ENCODE data around the gene EYS. TPM values are rescaled to one million over a fixed set of nuclear protein-coding genes. Genes with fewer than 3 reads are reported as not detected.

EYS gene
- total RNA-seq, 1 experiment from 2014 or later = not detected

DNA sequence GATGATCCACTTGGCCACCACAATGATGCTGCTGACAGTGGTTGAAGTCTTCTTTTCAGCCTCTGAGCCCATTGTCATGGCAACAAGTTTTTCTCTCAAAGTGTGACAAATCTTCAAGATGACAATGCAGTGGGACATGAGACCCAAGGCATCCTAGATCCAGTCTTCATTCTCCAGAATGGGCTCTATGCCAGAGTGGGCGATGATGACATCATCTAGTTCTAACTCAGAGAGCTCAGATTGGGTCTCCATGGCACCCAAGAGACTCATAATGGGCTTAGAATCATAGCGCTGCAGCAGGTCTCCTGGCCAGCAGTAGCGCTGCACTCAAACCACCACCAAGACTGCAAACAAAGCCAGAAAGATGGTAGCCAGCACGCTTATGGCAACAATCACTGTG lies 973.6 kb downstream of the EYS start:
- no peak for DNase-seq (ENCODE audit: low read depth, low spot score)
- Histone ChIP-seq H3K4me1 (ENCODE audit: control insufficient read depth in 1 of 2, insufficient read depth in 2 of 2, low read length in 2 of 2) (no peaks in the 10 kb centered on the region), H3K9me3 (ENCODE audit: control insufficient read depth in 1 of 2, insufficient read depth in 1 of 2, low read depth in 1 of 2, low read length in 2 of 2) (peaks cover 10 to 27% of the 10 kb centered on the region in 2 experiments; a peak in 2 of 4 replicates), H3K4me3 (replicated peaks in 1 of 2; ENCODE audit: low read depth in 1 of 2, low read length in 2 of 2) (no peak overlapping the region), H3K27me3 (ENCODE audit: insufficient read depth, low read length) (no peaks in the 10 kb centered on the region), H3K9ac (ENCODE audit: low read length) (no peak overlapping the region), H2AFZ (ENCODE audit: low read depth, low read length, poor library complexity, severe bottlenecking) (no peak overlapping the region), H3K4me2 (ENCODE audit: low read length) (no peak overlapping the region), H4K20me1 (ENCODE audit: insufficient read depth) (no peaks in the 10 kb centered on the region), H3K79me2 (ENCODE audit: insufficient read depth, low read length) (no peaks in the 10 kb centered on the region), H3K27ac (ENCODE audit: low read depth, low read length) (no peak overlapping the region), H3K9me2 (ENCODE audit: insufficient read depth) (no peaks in the 10 kb centered on the region), H3K36me3 (ENCODE audit: control insufficient read depth in 1 of 2, insufficient read depth in 2 of 2, low read length in 2 of 2) (no peaks in the 10 kb centered on the region)
- intact Hi-C loops (cut with micrococcal nuclease) = no loop called here
- RAD21 ChIA-PET (ENCODE audit: low non-redundant PET in 1 of 2, low total read pairs in 2 of 2, uncharacterized antibody in 2 of 2, unreplicated experiment in 2 of 2) = no interaction called here
- no peak for ATAC-seq
- POLR2A ChIA-PET = no interaction called here
- TF ChIP-seq RAD21 (IDR thresholded peaks at IDR 0.05; ENCODE audit: low read depth) (no peak), FOSL1 (IDR thresholded peaks at IDR 0.05; ENCODE audit: low read depth) (no peak), CBX3 (IDR thresholded peaks at IDR 0.05; ENCODE audit: low read depth) (no peak), ELF1 (IDR thresholded peaks at IDR 0.05; ENCODE audit: borderline replicate concordance, low read depth) (no peak), SIN3A (IDR thresholded peaks at IDR 0.05; ENCODE audit: low read depth) (no peak), ZNF274 (IDR thresholded peaks at IDR 0.05; ENCODE audit: low read depth, low read length) (no peak), YY1 (IDR thresholded peaks at IDR 0.05; ENCODE audit: extremely low read depth, insufficient replicate concordance, low read depth, low read length) (no peak), EGR1 (IDR thresholded peaks at IDR 0.05; ENCODE audit: low read depth) (no peak)
- TF ChIP-seq, protein P1, sequence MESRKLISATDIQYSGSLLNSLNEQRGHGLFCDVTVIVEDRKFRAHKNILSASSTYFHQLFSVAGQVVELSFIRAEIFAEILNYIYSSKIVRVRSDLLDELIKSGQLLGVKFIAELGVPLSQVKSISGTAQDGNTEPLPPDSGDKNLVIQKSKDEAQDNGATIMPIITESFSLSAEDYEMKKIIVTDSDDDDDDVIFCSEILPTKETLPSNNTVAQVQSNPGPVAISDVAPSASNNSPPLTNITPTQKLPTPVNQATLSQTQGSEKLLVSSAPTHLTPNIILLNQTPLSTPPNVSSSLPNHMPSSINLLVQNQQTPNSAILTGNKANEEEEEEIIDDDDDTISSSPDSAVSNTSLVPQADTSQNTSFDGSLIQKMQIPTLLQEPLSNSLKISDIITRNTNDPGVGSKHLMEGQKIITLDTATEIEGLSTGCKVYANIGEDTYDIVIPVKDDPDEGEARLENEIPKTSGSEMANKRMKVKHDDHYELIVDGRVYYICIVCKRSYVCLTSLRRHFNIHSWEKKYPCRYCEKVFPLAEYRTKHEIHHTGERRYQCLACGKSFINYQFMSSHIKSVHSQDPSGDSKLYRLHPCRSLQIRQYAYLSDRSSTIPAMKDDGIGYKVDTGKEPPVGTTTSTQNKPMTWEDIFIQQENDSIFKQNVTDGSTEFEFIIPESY (IDR thresholded peaks at IDR 0.05; ENCODE audit: extremely low read depth, insufficient replicate concordance, low read length) = no peak
- TF ChIP-seq, protein P2, sequence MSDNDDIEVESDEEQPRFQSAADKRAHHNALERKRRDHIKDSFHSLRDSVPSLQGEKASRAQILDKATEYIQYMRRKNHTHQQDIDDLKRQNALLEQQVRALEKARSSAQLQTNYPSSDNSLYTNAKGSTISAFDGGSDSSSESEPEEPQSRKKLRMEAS (IDR thresholded peaks at IDR 0.05) = no peak
- TF ChIP-seq, protein P3, sequence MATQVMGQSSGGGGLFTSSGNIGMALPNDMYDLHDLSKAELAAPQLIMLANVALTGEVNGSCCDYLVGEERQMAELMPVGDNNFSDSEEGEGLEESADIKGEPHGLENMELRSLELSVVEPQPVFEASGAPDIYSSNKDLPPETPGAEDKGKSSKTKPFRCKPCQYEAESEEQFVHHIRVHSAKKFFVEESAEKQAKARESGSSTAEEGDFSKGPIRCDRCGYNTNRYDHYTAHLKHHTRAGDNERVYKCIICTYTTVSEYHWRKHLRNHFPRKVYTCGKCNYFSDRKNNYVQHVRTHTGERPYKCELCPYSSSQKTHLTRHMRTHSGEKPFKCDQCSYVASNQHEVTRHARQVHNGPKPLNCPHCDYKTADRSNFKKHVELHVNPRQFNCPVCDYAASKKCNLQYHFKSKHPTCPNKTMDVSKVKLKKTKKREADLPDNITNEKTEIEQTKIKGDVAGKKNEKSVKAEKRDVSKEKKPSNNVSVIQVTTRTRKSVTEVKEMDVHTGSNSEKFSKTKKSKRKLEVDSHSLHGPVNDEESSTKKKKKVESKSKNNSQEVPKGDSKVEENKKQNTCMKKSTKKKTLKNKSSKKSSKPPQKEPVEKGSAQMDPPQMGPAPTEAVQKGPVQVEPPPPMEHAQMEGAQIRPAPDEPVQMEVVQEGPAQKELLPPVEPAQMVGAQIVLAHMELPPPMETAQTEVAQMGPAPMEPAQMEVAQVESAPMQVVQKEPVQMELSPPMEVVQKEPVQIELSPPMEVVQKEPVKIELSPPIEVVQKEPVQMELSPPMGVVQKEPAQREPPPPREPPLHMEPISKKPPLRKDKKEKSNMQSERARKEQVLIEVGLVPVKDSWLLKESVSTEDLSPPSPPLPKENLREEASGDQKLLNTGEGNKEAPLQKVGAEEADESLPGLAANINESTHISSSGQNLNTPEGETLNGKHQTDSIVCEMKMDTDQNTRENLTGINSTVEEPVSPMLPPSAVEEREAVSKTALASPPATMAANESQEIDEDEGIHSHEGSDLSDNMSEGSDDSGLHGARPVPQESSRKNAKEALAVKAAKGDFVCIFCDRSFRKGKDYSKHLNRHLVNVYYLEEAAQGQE (IDR thresholded peaks at IDR 0.05; ENCODE audit: low read depth) = no peak
- no TSS peak for BruUV-seq (replicated peaks)
- CTCF ChIA-PET = no interaction called here
